ENCODE results near the gene CCDC24. TPM values are rescaled to one million over a fixed set of nuclear protein-coding genes. Genes with fewer than 3 reads are reported as not detected.

CCDC24 gene
- total RNA-seq, 1 experiment from 2014 or later: 8.8 TPM

- DNase-seq (ENCODE audit: low spot score): no peak
Observed at GRCh38 chr1:43997295-43997999, 6.0 kb downstream of the CCDC24 start.

GRCh38 chr1:43998000-43998378 lies 6.6 kb downstream of the CCDC24 start:
- DNase-seq (ENCODE audit: low spot score): no peak

DNA sequence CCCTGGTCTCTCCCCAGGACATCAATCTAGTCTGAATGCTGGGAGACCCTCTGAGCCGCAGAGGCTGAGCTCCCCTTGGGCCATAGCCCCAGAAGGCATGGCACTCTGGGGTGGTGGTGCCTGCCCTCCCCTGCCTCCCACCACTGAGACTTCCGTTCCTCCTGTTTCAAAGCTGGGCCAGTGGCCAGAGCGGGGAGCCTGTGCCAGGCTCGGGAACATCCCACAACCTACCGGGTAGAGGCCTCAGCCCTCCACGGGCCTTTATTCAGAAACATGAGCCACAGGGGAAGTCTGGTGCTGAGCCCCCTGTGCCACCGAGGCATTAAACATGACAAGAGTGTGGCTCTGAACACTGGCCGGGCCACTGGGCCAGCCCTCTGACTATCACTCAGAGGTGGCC lies 8.1 kb downstream of the CCDC24 start:
- no peak for DNase-seq (ENCODE audit: low spot score)

DNA sequence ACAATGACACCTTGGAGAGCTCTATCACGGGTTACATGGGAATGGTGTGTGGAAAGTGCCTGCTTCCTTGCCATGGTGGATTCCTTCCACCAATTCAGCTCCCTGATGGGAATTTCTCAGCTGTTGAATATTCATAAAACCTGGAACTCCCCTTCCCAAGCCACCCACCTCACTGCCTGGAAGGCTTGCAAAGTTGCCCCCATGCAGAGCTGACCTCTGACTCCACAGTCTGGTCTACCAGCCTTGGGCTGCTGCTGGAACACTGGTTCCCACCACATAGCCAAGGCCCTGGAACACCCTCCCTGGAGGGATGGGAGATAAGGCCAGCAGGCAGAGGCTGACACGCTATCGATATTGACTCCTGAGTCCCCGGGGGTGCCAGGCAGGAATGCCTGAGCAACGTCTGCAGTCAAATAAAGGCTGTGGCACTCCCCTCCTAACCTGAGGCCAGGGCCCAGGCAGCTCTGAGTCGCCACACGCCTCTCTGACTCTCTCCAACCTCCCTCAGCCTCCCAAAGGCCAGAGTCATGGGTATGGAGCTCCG lies 8.8 kb downstream of the CCDC24 start:
- no peak for DNase-seq (ENCODE audit: low spot score)

DNA sequence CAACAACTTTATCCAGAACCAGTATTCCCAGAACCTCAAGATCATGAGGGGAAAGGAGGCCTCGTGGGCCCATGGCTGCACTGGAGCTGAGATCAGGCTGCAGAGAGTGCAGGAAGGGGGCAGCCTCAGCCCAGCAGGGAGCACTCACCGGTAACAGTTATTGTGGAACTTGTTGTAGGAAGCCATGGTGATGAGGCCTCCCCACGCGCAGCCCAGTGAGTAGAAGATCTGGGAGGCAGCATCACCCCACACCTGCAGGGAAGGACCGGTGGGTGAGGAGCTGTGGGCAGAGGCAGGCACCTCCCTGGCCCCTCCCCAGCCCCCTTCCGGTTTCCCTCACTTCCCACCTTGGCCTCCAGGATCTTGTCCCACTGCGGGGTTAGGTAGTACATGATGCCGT lies 10.8 kb downstream of the CCDC24 start:
- DNase-seq (ENCODE audit: low spot score): no peak

DNA sequence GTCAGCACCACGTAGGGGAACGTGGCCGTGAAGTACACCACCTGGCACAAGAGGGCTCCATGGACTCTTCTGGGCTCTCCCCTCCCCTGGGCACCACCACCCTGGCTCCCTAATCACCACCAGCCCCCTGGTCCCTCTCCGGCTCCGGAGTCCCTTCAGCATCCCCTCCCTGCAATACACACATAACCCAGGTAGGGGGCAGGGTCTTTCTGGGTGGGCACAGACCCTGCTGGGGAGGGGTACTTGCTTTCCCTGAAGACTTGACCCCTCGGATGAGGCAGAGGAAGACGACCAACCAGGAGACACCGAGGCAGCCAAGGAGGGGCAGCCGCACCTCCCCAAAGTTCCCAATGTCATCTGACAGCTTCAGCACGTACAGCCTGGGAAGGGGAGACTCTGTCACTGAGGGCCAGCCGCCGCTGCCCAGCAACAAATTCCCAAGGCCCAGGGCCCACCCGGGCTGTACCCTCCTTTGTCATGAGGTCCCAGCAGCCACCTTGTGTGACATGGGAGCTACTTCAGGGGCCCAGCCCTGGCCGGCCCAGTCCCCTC lies 11.3 kb downstream of the CCDC24 start:
- DNase-seq (ENCODE audit: low spot score): no peak

- DNase-seq (ENCODE audit: low spot score): no peak
Observed at GRCh38 chr1:44008259-44008658, 16.9 kb downstream of the CCDC24 start.

- DNase-seq (ENCODE audit: low spot score): no peak
Observed at GRCh38 chr1:44010935-44011471, 19.6 kb downstream of the CCDC24 start.

GRCh38 chr1:44012404-44012803 lies 21.0 kb downstream of the CCDC24 start:
- no peak for DNase-seq (ENCODE audit: low spot score)

DNA sequence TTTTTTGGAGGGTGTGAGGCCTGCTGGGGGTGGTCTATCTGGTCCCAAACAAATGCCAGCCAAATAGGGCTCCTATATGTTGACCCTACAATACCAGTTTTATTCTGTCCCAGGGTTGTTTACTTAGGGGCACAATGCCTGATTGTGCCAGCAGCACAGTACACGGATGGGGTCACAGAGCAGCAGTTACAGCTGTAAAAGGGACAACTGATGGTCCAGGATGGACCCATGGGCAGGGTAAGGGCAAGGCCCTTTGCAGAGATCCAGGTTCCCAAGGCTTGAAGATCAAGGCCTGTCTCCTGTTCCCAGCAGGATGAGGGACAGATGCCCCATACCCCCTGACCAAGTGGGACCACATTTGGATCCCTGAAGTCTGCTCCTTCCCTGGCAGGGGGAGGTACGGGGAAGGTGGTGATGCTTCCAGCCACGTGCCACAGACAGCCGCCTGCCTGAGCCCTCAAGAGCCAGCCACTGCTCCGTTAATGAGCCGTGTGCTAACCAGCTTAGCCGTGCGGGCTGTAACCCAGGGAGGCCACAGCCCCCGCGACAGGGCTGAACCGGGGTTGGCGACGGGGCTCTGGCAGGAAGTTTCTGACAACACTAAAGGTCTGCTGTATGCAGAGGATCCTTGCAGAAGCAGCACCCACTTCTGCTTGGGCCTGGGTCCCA lies 21.7 kb downstream of the CCDC24 start:
- DNase-seq (ENCODE audit: low spot score): no peak

DNA sequence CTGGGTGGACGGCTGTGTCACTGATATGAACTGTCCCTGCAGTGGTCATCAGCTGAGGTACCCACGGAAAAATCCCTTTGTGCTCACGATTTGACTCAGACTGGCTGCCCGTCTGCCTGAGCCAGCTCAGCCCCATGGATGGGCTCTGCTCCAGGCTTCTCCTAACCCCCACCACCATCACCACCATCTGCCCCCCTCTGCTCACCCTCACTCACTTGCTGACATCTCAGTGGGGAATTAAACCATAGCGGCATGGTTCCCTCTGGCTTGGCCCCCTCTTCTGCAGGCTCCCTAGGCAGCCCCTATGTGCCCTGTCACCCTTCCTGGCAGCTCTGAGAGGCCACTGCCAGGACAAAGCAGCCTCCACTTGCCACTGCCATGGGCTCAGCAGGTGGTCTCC lies 22.6 kb downstream of the CCDC24 start:
- no peak for DNase-seq (ENCODE audit: low spot score)

- DNase-seq (ENCODE audit: low spot score): no peak
Observed at GRCh38 chr1:44014365-44015104, 23.1 kb downstream of the CCDC24 start.

GRCh38 chr1:44015206-44015605 lies 23.8 kb downstream of the CCDC24 start:
- no peak for DNase-seq (ENCODE audit: low spot score)

GRCh38 chr1:44016041-44016889 lies 24.9 kb downstream of the CCDC24 start:
- DNase-seq (ENCODE audit: low spot score): no peak

DNA sequence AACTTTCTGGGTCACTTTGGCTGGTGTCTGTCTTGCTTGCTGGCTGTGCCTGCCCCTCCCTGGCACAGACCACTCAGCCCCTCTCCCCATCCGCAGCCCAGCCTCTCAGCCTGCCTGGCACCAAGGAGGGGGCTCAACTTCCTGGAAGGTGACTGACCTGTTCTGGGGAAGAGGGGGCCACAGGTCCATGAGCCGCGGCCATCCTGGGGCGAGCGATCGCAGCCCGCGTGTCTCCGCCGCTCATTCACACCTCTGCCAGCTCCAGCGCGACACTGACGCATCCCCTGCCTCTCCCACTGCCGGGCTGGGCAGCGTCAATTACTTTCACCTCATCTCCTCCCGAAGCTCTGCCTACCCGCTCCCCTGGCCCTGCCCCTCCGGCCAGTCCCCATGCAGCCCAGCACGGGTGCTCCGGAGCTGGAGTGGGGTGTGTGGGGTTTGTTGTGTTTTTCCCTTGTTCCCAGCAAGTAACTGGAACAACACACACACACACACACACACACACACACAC lies 25.5 kb downstream of the CCDC24 start:
- no peak for DNase-seq (ENCODE audit: low spot score)

GRCh38 chr1:44019466-44019948 lies 28.1 kb downstream of the CCDC24 start:
- DNase-seq (ENCODE audit: low spot score): no peak

DNA sequence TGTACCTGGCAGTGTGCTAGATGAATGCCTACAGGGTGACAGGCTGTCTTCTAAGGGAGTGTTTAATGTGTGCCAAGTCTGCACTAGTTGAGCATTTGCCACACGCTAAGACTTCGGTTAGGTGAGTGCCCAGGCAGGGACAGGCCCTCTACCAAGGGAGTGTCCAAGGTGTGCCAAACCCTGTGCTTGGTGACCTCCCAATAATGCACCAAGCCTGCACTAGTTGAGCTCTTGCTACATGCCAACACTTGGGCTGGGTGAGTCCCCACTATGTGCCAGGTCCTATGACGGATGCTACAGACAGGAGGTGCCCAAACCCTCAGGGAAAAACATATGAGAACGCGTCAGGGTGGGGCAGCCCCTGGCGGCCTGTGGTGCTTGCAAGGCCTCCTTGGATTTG lies 29.1 kb downstream of the CCDC24 start:
- DNase-seq (ENCODE audit: low spot score): no peak

- DNase-seq (ENCODE audit: low spot score): no peak
Observed at GRCh38 chr1:44021156-44021555, 29.8 kb downstream of the CCDC24 start.

DNA sequence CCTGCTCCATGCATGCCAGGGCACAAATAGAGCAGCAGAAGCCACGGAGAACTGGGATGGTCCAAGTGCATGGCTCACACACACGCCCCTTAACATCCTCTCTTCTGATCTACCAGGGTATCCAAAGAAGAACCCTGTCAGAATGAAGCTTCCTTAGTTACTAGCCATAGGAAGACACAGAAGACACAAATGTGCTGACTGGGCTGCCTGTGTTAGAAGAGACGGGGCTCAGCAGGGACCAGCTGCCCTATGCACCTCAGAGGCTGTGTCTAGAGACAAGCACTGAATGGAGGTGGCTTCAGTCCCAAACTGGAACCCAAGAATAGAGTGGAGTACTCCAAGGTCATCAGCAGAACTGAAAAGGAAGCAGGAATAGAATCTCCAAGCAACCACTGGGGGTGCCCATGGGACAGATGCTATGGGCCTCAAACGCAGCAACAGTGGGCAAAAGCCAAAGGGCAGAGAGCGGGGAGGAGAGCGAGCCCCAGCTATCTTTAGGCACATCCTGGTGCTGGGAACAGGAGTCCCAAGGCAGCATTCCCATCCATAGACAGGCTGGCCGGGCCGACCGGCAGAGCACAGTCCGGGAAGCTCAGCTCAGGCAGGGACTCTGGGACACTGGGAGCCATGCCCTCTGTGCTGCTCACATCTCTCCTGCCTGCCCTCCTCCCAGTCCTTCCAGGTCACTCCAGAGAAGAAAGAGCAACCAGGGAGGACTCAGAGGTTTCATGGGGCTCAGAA lies 30.4 kb downstream of the CCDC24 start:
- DNase-seq (ENCODE audit: low spot score): no peak
